ENCODE results near the gene SKAP2.

SKAP2 gene

DNA sequence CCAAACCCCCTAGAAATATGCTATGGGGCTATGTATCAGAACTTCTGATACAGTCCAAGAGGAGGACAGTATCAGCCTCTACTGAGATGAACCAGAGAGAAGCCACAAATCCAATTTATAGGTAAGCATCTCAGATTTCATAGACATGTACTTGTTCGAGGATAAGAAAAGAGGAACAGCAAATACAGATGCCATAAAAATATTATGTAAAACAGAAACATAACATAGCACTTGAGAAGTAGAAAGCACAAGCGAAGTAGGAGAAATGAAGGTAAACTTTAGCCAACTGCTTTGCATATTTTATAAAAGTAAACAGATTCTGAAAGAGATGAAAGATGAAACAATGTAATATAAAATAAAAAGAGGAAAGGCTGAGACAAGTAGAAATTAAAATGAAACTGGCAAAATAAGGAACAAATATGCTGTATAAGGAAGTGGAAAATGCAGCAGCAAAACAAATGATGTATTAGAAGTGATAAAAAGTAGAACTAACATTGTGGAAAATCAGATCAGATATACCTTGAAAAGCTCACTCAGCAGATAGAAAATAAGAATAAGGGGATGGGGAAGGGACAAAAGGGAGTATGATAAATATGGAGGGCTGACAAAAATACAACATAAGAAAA is 135.1 kb downstream of the SKAP2 start:
- TF ChIP-seq, protein P1, sequence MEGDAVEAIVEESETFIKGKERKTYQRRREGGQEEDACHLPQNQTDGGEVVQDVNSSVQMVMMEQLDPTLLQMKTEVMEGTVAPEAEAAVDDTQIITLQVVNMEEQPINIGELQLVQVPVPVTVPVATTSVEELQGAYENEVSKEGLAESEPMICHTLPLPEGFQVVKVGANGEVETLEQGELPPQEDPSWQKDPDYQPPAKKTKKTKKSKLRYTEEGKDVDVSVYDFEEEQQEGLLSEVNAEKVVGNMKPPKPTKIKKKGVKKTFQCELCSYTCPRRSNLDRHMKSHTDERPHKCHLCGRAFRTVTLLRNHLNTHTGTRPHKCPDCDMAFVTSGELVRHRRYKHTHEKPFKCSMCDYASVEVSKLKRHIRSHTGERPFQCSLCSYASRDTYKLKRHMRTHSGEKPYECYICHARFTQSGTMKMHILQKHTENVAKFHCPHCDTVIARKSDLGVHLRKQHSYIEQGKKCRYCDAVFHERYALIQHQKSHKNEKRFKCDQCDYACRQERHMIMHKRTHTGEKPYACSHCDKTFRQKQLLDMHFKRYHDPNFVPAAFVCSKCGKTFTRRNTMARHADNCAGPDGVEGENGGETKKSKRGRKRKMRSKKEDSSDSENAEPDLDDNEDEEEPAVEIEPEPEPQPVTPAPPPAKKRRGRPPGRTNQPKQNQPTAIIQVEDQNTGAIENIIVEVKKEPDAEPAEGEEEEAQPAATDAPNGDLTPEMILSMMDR (IDR thresholded peaks at IDR 0.05; ENCODE audit: insufficient read depth, low read depth, low read length, missing control alignments): no peak
- DNase-seq (ENCODE audit: low read depth): no peak
- no peak overlapping the region for H3K4me3 ChIP-seq (ENCODE audit: low read length)

DNA sequence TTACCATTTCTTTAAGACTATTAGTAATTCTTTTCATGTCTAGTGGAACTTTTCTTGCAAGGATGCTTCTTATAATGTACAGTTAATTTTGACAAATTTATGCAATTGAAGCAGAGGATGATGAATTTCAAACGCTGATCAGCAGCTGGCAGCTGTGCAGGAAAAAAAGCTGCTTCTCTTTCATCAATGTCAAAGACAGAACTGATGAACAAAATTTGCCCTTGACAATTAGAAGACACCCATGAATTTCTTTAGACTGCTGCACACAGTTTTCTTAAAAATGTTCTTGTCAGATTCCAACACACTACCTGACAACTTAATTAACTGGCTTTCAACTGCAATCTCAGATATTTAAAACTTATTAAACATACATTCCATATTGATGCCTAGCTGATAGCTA is 138.3 kb downstream of the SKAP2 start:
- no peak overlapping the region for H3K4me3 ChIP-seq (ENCODE audit: low read length)
- TF ChIP-seq, protein P1 (IDR thresholded peaks at IDR 0.05; ENCODE audit: insufficient read depth, low read depth, low read length, missing control alignments): no peak
- no peak for DNase-seq (ENCODE audit: low read depth)

DNA sequence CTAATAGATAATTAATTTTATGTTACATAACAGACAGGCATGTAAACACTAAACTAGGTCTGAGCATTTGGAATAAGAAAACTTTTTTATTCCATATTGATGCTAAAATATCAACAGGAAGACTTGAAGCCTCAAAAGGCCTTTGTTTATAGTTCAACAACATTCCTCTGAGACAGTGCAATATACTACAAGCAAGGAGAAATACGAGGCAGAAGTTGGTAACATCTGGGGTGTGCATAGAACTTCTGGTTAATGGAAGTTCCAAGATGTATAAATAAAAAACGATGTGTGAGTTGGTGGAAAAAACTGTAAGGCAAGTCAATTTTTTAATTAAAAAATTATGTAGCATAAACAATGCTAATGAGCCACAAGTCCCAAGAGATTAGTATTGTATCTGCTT is 139.6 kb downstream of the SKAP2 start:
- DNase-seq (ENCODE audit: low read depth): no peak
- TF ChIP-seq, protein P1 (IDR thresholded peaks at IDR 0.05; ENCODE audit: insufficient read depth, low read depth, low read length, missing control alignments): no peak
- no peak overlapping the region for H3K4me3 ChIP-seq (ENCODE audit: low read length)

GRCh38 chr7:26723129-26723528 is 141.3 kb downstream of the SKAP2 start:
- no peak for DNase-seq (ENCODE audit: low read depth)
- TF ChIP-seq, protein P1 (IDR thresholded peaks at IDR 0.05; ENCODE audit: insufficient read depth, low read depth, low read length, missing control alignments): no peak
- H3K4me3 ChIP-seq (ENCODE audit: low read length): no peak overlapping the region

GRCh38 chr7:26721450-26721849 is 142.9 kb downstream of the SKAP2 start:
- no peak for DNase-seq (ENCODE audit: low read depth)
- TF ChIP-seq, protein P1 (IDR thresholded peaks at IDR 0.05; ENCODE audit: insufficient read depth, low read depth, low read length, missing control alignments): no peak
- no peak overlapping the region for H3K4me3 ChIP-seq (ENCODE audit: low read length)

DNA sequence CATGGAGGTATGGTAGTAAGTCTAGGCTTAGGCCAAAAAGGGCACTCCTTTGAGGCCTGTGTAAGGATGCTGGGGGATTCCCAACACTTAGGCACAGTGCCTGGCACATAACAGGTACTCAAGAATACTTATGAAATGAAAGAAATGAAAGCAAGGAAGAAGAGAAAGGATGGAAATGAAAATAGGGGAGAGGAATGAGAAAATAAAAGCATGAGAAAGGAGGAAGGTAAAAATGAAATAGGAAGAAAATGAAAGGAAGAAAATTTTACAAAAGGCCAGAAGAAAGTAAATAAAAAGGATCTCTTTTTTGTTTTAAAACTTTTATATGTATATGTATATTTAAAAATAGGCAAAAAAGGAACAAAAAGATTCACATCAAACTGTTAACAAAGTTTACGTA is 146.3 kb downstream of the SKAP2 start:
- TF ChIP-seq, protein P1 (IDR thresholded peaks at IDR 0.05; ENCODE audit: insufficient read depth, low read depth, low read length, missing control alignments): no peak
- H3K4me3 ChIP-seq (ENCODE audit: low read length): no peak overlapping the region
- DNase-seq (ENCODE audit: low read depth): no peak

GRCh38 chr7:26714438-26714837 is 150.0 kb downstream of the SKAP2 start:
- DNase-seq (ENCODE audit: low read depth): no peak
- TF ChIP-seq, protein P1 (IDR thresholded peaks at IDR 0.05; ENCODE audit: insufficient read depth, low read depth, low read length, missing control alignments): no peak
- H3K4me3 ChIP-seq (ENCODE audit: low read length): no peak overlapping the region
